Measurements from ENCODE around the gene SYDE2. TPM values are rescaled to one million over a fixed set of nuclear protein-coding genes. Genes with fewer than 3 reads are reported as not detected.

SYDE2 gene
- total RNA-seq, 4 donors from 2014 or later, result 7.6 to 15.6 (median 10.9) TPM

GRCh38 chr1:85178396-85178795, 22.4 kb downstream of the SYDE2 start:
- TF ChIP-seq CTCF (IDR thresholded peaks at IDR 0.05; ENCODE audit: low read depth), result no peak

GRCh38 chr1:85174503-85174902, 26.3 kb downstream of the SYDE2 start:
- no peak for TF ChIP-seq CTCF (IDR thresholded peaks at IDR 0.05; ENCODE audit: low read depth)

- TF ChIP-seq CTCF (IDR thresholded peaks at IDR 0.05; ENCODE audit: low read depth), result no peak
Measured at GRCh38 chr1:85172684-85173337, 28.0 kb downstream of the SYDE2 start.

GRCh38 chr1:85171721-85172120, 29.1 kb downstream of the SYDE2 start:
- TF ChIP-seq CTCF (IDR thresholded peaks at IDR 0.05; ENCODE audit: low read depth), result no peak

- TF ChIP-seq CTCF (IDR thresholded peaks at IDR 0.05; ENCODE audit: low read depth), result no peak
Measured at GRCh38 chr1:85168884-85169283, 31.9 kb downstream of the SYDE2 start.

- TF ChIP-seq CTCF (IDR thresholded peaks at IDR 0.05; ENCODE audit: low read depth), result no peak
Measured at GRCh38 chr1:85166351-85166750, 34.5 kb downstream of the SYDE2 start.

- TF ChIP-seq CTCF (IDR thresholded peaks at IDR 0.05; ENCODE audit: low read depth), result no peak
Measured at GRCh38 chr1:85158910-85159309, 41.9 kb downstream of the SYDE2 start.

Data from subcutaneous adipose tissue (tissue), 4 donors.